Measurements from ENCODE around the gene TNFRSF6B. TPM values are rescaled to one million over a fixed set of nuclear protein-coding genes. Genes with fewer than 3 reads are reported as not detected.

TNFRSF6B gene
- total RNA-seq, 1 experiment from 2014 or later, result not detected

DNA sequence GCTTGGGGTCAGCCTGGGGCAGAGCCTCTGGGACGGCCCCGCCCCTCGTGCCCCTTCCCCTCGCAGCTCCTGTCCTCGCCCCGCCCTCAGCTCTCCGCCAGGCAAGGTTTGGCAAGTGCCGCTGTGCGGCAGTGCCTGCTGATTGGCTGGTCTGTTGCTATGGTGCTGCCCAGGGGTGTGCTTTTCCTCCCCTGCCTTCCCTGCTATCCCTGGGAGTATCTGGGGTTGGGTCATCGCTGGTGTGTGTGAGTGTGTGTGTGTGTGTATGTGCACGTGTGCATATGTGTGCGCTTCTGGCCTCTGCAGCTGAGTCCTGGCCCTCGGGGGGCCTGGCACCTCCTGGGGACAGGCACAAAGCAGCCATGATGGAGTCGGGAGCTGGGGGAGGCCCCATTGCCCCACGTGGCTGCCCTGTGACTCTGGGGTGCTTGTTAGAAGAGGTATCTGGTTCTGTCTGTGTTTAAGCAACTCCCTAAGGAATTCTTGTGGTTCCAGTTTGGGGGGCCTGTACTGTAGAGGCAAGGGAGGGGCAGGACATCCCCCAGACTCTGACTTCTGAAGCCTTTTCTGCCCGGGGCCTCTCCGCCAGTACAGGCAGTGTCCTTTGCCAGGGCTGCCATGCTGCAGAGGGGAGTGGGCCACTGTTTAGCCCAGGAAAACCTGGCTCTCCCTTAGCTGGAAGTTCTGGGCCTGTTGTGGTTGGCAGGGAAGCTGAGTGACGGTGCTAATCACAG is 31.4 kb upstream of the TNFRSF6B start:
- Histone ChIP-seq H3K4me1 (ENCODE audit: control insufficient read depth, insufficient read depth, low read length) (no peaks in the 10 kb centered on the region), H3K27ac (ENCODE audit: low read length) (no peak overlapping the region), H3K4me3 (ENCODE audit: low read depth in 2 of 2, low read length in 2 of 2) (no peak overlapping the region), H3K27me3 (ENCODE audit: control insufficient read depth, insufficient read depth, low read length) (no peaks in the 10 kb centered on the region), H3K36me3 (ENCODE audit: control insufficient read depth, insufficient read depth, low read length) (no peaks in the 10 kb centered on the region), H3K9me3 (ENCODE audit: control insufficient read depth, insufficient read depth, low read depth, low read length) (no peaks in the 10 kb centered on the region)
- no TSS peak for BruUV-seq (replicated peaks)
- DNase-seq (ENCODE audit: low read depth, low spot score), result no peak
- intact Hi-C loops (cut with micrococcal nuclease; ENCODE audit: unreplicated experiment) (no loop called here), in situ Hi-C loops (cut with HindIII; ENCODE audit: low pct_unique_long_range_greater_than_20kb, low sequenced_read_pairs) (no loop called here)
- POLR2A ChIA-PET, result no interaction called here
- CTCF ChIA-PET, result interaction anchor here (0.6 kb wide), 1 partner anchor 21 kb away, joined by 3 read pairs; no protein-coding TSS in a partner anchor
- ATAC-seq, result peak; percentile 50; the same call in 1 of the 2 replicates
- no peak for TF ChIP-seq POLR2AphosphoS5 (IDR thresholded peaks at IDR 0.05; ENCODE audit: low read depth, low read length)
- TF ChIP-seq, protein P1, sequence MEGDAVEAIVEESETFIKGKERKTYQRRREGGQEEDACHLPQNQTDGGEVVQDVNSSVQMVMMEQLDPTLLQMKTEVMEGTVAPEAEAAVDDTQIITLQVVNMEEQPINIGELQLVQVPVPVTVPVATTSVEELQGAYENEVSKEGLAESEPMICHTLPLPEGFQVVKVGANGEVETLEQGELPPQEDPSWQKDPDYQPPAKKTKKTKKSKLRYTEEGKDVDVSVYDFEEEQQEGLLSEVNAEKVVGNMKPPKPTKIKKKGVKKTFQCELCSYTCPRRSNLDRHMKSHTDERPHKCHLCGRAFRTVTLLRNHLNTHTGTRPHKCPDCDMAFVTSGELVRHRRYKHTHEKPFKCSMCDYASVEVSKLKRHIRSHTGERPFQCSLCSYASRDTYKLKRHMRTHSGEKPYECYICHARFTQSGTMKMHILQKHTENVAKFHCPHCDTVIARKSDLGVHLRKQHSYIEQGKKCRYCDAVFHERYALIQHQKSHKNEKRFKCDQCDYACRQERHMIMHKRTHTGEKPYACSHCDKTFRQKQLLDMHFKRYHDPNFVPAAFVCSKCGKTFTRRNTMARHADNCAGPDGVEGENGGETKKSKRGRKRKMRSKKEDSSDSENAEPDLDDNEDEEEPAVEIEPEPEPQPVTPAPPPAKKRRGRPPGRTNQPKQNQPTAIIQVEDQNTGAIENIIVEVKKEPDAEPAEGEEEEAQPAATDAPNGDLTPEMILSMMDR (IDR thresholded peaks at IDR 0.05), result no peak
- no peak for TF ChIP-seq TCF7L2 (IDR thresholded peaks at IDR 0.05; ENCODE audit: low read depth, low read length)
- TF ChIP-seq, protein P2, sequence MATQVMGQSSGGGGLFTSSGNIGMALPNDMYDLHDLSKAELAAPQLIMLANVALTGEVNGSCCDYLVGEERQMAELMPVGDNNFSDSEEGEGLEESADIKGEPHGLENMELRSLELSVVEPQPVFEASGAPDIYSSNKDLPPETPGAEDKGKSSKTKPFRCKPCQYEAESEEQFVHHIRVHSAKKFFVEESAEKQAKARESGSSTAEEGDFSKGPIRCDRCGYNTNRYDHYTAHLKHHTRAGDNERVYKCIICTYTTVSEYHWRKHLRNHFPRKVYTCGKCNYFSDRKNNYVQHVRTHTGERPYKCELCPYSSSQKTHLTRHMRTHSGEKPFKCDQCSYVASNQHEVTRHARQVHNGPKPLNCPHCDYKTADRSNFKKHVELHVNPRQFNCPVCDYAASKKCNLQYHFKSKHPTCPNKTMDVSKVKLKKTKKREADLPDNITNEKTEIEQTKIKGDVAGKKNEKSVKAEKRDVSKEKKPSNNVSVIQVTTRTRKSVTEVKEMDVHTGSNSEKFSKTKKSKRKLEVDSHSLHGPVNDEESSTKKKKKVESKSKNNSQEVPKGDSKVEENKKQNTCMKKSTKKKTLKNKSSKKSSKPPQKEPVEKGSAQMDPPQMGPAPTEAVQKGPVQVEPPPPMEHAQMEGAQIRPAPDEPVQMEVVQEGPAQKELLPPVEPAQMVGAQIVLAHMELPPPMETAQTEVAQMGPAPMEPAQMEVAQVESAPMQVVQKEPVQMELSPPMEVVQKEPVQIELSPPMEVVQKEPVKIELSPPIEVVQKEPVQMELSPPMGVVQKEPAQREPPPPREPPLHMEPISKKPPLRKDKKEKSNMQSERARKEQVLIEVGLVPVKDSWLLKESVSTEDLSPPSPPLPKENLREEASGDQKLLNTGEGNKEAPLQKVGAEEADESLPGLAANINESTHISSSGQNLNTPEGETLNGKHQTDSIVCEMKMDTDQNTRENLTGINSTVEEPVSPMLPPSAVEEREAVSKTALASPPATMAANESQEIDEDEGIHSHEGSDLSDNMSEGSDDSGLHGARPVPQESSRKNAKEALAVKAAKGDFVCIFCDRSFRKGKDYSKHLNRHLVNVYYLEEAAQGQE (IDR thresholded peaks at IDR 0.05; ENCODE audit: insufficient read depth in 1 of 2, low read depth in 2 of 2, low read length in 1 of 2), result no peak
- TF ChIP-seq SIN3A (IDR thresholded peaks at IDR 0.05; ENCODE audit: borderline replicate concordance, insufficient read depth, low read depth, low read length), result no peak

DNA sequence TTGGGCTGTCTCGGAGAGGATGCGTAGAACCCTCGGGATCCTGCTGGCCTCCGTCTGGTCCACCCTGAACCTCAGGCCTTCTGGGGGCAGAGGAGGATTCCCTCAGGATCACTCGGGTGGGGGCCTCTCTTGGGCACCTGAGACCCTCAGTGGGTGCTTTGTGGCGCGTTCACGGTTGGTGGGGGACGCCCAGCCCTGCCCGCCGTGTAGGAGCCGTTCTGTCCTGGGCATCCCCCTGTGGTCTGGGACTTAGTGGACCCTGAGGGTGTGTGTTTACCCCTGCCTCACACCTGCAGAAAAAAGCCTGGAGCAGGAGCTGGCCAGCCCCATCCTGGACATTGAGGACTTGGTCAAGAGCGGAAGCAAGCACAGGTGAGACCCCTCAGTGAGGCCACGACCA is 30.7 kb upstream of the TNFRSF6B start:
- intact Hi-C loops (cut with micrococcal nuclease; ENCODE audit: unreplicated experiment) (no loop called here), in situ Hi-C loops (cut with HindIII; ENCODE audit: low pct_unique_long_range_greater_than_20kb, low sequenced_read_pairs) (no loop called here)
- POLR2A ChIA-PET, result no interaction called here
- TF ChIP-seq, protein P1 (IDR thresholded peaks at IDR 0.05), result no peak
- TF ChIP-seq SIN3A (IDR thresholded peaks at IDR 0.05; ENCODE audit: borderline replicate concordance, insufficient read depth, low read depth, low read length) (no peak), POLR2AphosphoS5 (IDR thresholded peaks at IDR 0.05; ENCODE audit: low read depth, low read length) (no peak), TCF7L2 (IDR thresholded peaks at IDR 0.05; ENCODE audit: low read depth, low read length) (no peak)
- TF ChIP-seq, protein P2 (IDR thresholded peaks at IDR 0.05; ENCODE audit: insufficient read depth in 1 of 2, low read depth in 2 of 2, low read length in 1 of 2), result no peak
- H3K4me3 ChIP-seq (ENCODE audit: low read depth in 2 of 2, low read length in 2 of 2), result no peak overlapping the region
- no peak overlapping the region for H3K27ac ChIP-seq (ENCODE audit: low read length)
- CTCF ChIA-PET, result interaction anchor here (0.6 kb wide), 1 partner anchor 17 kb away, joined by 3 read pairs; no protein-coding TSS in a partner anchor
- no peaks in the 10 kb centered on the region for H3K9me3 ChIP-seq (ENCODE audit: control insufficient read depth, insufficient read depth, low read depth, low read length)
- ATAC-seq, result no peak
- BruUV-seq (replicated peaks), result no TSS peak
- DNase-seq (ENCODE audit: low read depth, low spot score), result no peak
- H3K27me3 ChIP-seq (ENCODE audit: control insufficient read depth, insufficient read depth, low read length), result no peaks in the 10 kb centered on the region
- H3K36me3 ChIP-seq (ENCODE audit: control insufficient read depth, insufficient read depth, low read length), result no peaks in the 10 kb centered on the region
- no peaks in the 10 kb centered on the region for H3K4me1 ChIP-seq (ENCODE audit: control insufficient read depth, insufficient read depth, low read length)

All from Panc1 (cell line).